ENCODE measurements around the gene PPEF2. TPM values are rescaled to one million over a fixed set of nuclear protein-coding genes. Genes with fewer than 3 reads are reported as not detected.

PPEF2 gene
- total and polyA plus RNA-seq, 2 experiments from 2014 or later = not detected

DNA sequence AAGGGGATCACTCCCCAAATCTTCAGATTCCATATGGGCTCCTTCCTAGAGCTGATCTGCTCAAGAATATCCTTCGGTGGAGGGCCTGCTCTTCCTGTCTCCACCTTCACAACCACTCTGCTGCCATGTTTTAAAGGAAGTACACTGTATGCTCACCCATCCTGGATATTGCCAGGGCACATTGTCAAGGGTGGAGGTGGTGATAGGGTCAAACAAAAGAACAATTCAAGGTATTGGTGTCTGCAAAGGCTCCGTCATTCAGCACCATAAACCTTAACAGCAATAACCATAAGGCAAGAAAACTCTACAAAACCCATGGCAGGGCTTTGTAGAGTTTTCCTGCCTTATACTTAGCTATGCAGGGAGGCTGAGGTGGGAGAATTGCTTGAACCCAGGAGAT, 19.7 kb upstream of the PPEF2 start:
- no peak overlapping the region for H3K27ac Mint-ChIP-seq
- Histone ChIP-seq H3K4me3 (no peak overlapping the region), H3K9me2 (ENCODE audit: insufficient read depth) (0 out of 2 replicates have a peak, but pooled peaks cover 3% of the 10 kb centered on the region), H4K20me1 (replicated peaks; ENCODE audit: insufficient read depth) (no peaks in the 10 kb centered on the region), H3K4me1 (ENCODE audit: insufficient read depth) (peaks cover 10% of the 10 kb centered on the region), H3K36me3 (ENCODE audit: insufficient read depth) (no peaks in the 10 kb centered on the region), H3F3A (replicated peaks; ENCODE audit: low read depth) (0 out of 2 replicates have a peak, but pooled peaks cover 4% of the 10 kb centered on the region), H2AFZ (no peak overlapping the region), H3K27me3 (ENCODE audit: insufficient read depth) (no peaks in the 10 kb centered on the region), H3K79me2 (replicated peaks; ENCODE audit: insufficient read depth) (no peaks in the 10 kb centered on the region), H3K27ac (ENCODE audit: low read depth) (no peak overlapping the region), H3K4me2 (no peak overlapping the region)
- TF ChIP-seq, protein P1, sequence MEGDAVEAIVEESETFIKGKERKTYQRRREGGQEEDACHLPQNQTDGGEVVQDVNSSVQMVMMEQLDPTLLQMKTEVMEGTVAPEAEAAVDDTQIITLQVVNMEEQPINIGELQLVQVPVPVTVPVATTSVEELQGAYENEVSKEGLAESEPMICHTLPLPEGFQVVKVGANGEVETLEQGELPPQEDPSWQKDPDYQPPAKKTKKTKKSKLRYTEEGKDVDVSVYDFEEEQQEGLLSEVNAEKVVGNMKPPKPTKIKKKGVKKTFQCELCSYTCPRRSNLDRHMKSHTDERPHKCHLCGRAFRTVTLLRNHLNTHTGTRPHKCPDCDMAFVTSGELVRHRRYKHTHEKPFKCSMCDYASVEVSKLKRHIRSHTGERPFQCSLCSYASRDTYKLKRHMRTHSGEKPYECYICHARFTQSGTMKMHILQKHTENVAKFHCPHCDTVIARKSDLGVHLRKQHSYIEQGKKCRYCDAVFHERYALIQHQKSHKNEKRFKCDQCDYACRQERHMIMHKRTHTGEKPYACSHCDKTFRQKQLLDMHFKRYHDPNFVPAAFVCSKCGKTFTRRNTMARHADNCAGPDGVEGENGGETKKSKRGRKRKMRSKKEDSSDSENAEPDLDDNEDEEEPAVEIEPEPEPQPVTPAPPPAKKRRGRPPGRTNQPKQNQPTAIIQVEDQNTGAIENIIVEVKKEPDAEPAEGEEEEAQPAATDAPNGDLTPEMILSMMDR (conservative IDR thresholded peaks at IDR 0.05; ENCODE audit: low read depth in 2 of 2) = no peak
- TF ChIP-seq, protein P2, sequence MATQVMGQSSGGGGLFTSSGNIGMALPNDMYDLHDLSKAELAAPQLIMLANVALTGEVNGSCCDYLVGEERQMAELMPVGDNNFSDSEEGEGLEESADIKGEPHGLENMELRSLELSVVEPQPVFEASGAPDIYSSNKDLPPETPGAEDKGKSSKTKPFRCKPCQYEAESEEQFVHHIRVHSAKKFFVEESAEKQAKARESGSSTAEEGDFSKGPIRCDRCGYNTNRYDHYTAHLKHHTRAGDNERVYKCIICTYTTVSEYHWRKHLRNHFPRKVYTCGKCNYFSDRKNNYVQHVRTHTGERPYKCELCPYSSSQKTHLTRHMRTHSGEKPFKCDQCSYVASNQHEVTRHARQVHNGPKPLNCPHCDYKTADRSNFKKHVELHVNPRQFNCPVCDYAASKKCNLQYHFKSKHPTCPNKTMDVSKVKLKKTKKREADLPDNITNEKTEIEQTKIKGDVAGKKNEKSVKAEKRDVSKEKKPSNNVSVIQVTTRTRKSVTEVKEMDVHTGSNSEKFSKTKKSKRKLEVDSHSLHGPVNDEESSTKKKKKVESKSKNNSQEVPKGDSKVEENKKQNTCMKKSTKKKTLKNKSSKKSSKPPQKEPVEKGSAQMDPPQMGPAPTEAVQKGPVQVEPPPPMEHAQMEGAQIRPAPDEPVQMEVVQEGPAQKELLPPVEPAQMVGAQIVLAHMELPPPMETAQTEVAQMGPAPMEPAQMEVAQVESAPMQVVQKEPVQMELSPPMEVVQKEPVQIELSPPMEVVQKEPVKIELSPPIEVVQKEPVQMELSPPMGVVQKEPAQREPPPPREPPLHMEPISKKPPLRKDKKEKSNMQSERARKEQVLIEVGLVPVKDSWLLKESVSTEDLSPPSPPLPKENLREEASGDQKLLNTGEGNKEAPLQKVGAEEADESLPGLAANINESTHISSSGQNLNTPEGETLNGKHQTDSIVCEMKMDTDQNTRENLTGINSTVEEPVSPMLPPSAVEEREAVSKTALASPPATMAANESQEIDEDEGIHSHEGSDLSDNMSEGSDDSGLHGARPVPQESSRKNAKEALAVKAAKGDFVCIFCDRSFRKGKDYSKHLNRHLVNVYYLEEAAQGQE (IDR thresholded peaks at IDR 0.05; ENCODE audit: unreplicated experiment) = no peak
- TF ChIP-seq EZH2 (IDR thresholded peaks at IDR 0.05; ENCODE audit: low read depth, unreplicated experiment) (no peak), NANOG (IDR thresholded peaks at IDR 0.05; ENCODE audit: borderline replicate concordance) (no peak), POLR2AphosphoS5 (IDR thresholded peaks at IDR 0.05; ENCODE audit: low read depth) (no peak), JUNB (IDR thresholded peaks at IDR 0.05; ENCODE audit: unreplicated experiment) (no peak), CREB1 (CRISPR knock-in tag; IDR thresholded peaks at IDR 0.05; ENCODE audit: low read depth) (no peak), EZH2phosphoT487 (IDR thresholded peaks at IDR 0.05; ENCODE audit: unreplicated experiment) (no peak), STAT1 (IDR thresholded peaks at IDR 0.05; ENCODE audit: unreplicated experiment) (no peak), ZNF331 (CRISPR knock-in tag; IDR thresholded peaks at IDR 0.05; ENCODE audit: low read depth) (no peak), ZNF114 (CRISPR knock-in tag; IDR thresholded peaks at IDR 0.05) (no peak)
- TF ChIP-seq, protein P3, sequence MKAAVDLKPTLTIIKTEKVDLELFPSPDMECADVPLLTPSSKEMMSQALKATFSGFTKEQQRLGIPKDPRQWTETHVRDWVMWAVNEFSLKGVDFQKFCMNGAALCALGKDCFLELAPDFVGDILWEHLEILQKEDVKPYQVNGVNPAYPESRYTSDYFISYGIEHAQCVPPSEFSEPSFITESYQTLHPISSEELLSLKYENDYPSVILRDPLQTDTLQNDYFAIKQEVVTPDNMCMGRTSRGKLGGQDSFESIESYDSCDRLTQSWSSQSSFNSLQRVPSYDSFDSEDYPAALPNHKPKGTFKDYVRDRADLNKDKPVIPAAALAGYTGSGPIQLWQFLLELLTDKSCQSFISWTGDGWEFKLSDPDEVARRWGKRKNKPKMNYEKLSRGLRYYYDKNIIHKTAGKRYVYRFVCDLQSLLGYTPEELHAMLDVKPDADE (IDR thresholded peaks at IDR 0.05) = no peak
- TF ChIP-seq, protein P4, sequence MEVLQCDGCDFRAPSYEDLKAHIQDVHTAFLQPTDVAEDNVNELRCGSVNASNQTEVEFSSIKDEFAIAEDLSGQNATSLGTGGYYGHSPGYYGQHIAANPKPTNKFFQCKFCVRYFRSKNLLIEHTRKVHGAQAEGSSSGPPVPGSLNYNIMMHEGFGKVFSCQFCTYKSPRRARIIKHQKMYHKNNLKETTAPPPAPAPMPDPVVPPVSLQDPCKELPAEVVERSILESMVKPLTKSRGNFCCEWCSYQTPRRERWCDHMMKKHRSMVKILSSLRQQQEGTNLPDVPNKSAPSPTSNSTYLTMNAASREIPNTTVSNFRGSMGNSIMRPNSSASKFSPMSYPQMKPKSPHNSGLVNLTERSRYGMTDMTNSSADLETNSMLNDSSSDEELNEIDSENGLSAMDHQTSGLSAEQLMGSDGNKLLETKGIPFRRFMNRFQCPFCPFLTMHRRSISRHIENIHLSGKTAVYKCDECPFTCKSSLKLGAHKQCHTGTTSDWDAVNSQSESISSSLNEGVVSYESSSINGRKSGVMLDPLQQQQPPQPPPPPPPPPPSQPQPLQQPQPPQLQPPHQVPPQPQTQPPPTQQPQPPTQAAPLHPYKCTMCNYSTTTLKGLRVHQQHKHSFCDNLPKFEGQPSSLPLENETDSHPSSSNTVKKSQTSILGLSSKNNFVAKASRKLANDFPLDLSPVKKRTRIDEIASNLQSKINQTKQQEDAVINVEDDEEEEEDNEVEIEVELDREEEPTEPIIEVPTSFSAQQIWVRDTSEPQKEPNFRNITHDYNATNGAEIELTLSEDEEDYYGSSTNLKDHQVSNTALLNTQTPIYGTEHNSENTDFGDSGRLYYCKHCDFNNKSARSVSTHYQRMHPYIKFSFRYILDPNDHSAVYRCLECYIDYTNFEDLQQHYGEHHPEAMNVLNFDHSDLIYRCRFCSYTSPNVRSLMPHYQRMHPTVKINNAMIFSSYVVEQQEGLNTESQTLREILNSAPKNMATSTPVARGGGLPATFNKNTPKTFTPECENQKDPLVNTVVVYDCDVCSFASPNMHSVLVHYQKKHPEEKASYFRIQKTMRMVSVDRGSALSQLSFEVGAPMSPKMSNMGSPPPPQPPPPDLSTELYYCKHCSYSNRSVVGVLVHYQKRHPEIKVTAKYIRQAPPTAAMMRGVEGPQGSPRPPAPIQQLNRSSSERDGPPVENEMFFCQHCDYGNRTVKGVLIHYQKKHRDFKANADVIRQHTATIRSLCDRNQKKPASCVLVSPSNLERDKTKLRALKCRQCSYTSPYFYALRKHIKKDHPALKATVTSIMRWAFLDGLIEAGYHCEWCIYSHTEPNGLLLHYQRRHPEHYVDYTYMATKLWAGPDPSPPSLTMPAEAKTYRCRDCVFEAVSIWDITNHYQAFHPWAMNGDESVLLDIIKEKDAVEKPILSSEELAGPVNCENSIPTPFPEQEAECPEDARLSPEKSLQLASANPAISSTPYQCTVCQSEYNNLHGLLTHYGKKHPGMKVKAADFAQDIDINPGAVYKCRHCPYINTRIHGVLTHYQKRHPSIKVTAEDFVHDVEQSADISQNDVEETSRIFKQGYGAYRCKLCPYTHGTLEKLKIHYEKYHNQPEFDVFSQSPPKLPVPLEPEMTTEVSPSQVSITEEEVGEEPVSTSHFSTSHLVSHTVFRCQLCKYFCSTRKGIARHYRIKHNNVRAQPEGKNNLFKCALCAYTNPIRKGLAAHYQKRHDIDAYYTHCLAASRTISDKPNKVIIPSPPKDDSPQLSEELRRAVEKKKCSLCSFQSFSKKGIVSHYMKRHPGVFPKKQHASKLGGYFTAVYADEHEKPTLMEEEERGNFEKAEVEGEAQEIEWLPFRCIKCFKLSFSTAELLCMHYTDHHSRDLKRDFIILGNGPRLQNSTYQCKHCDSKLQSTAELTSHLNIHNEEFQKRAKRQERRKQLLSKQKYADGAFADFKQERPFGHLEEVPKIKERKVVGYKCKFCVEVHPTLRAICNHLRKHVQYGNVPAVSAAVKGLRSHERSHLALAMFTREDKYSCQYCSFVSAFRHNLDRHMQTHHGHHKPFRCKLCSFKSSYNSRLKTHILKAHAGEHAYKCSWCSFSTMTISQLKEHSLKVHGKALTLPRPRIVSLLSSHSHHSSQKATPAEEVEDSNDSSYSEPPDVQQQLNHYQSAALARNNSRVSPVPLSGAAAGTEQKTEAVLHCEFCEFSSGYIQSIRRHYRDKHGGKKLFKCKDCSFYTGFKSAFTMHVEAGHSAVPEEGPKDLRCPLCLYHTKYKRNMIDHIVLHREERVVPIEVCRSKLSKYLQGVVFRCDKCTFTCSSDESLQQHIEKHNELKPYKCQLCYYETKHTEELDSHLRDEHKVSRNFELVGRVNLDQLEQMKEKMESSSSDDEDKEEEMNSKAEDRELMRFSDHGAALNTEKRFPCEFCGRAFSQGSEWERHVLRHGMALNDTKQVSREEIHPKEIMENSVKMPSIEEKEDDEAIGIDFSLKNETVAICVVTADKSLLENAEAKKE (CRISPR knock-in tag; IDR thresholded peaks at IDR 0.05) = no peak
- ATAC-seq = no peak
- peaks cover 51% of the 10 kb centered on the region for H3K36me3 Mint-ChIP-seq (ENCODE audit: low read depth)
- no peaks in the 10 kb centered on the region for H3K9me3 Mint-ChIP-seq
- H3K4me1 Mint-ChIP-seq = peaks cover 22% of the 10 kb centered on the region
- H3K27me3 Mint-ChIP-seq (ENCODE audit: insufficient read depth, low read depth, poor library complexity) = peaks cover 7% of the 10 kb centered on the region
- no peak overlapping the region for H3K4me3 Mint-ChIP-seq
- no peak for DNase-seq (ENCODE audit: low spot score)
